Measurements from ENCODE around the gene ANK3. TPM values are rescaled to one million over a fixed set of nuclear protein-coding genes. Genes with fewer than 3 reads are reported as not detected.

The ANK3 gene
- total and polyA plus RNA-seq, 2 experiments from 2014 or later = 26.2 to 49.0 TPM

DNA sequence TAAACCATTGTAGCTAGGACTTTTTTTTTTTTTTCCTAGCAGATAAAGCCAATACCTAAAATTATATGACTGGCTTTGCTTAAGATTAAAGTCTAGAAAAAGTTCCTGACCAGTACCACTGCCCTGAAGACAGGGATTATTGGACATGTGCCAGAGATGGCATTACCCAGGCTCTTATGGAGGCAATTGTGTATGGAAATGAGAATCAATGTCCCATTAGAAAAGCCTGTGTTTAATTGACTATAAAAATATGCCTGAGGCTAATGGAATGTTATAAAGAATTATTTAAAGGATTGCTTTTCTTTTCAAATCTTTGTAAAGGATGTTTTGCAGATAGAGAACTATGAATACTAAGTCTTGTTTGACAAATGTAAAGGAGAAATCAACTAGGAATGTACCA, 196.7 kb downstream of the ANK3 start:
- no peak overlapping the region for H3K4me3 ChIP-seq
- no peak overlapping the region for H3K4me2 ChIP-seq
- no peaks in the 10 kb centered on the region for H3K36me3 ChIP-seq (replicated peaks; ENCODE audit: insufficient read depth, low read depth)
- no peaks in the 10 kb centered on the region for H3K4me1 ChIP-seq (ENCODE audit: insufficient read depth)
- no peak for DNase-seq (ENCODE audit: low spot score)
- H3K79me2 ChIP-seq = no peaks in the 10 kb centered on the region
- H3K9me3 ChIP-seq (ENCODE audit: low read depth) = no peaks in the 10 kb centered on the region
- no peak for TF ChIP-seq CTCF (IDR thresholded peaks at IDR 0.05; ENCODE audit: poor library complexity)
- no peaks in the 10 kb centered on the region for H3K27me3 ChIP-seq
- no peak overlapping the region for H2AFZ ChIP-seq
- H4K20me1 ChIP-seq (ENCODE audit: insufficient read depth, poor library complexity, severe bottlenecking) = no peaks in the 10 kb centered on the region
- H3K27ac ChIP-seq = no peak overlapping the region
- no peaks in the 10 kb centered on the region for H3K9me2 ChIP-seq (replicated peaks; ENCODE audit: insufficient read depth)

DNA sequence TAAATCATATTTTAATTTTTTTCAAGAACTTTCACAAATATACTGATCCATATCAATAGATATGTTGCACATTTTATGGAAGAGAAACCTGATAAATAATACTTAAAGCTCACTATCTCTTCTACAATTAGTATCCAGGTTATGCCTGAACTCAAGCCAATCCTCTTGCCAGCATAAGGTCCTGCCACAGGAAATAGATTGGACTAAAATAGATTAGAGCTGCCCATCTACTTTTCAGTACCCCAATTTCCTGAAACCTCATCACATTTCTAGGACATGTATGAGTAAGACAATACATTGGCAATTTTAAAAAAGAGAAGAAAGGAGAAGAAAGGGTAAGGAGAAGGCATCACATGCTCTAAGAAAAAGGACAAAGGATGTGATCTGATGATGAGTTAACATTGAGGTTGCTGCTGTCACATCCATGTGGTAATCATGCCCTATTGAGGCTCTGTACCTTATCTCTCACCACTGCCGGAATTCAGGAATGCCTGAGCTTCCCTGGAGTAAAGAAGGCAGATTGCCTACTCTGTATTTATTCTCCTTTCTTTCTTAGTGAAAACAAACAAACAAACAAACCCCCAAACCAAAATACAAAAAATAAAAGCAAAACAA, 199.7 kb downstream of the ANK3 start:
- H3K27me3 ChIP-seq = no peaks in the 10 kb centered on the region
- no peaks in the 10 kb centered on the region for H3K9me2 ChIP-seq (replicated peaks; ENCODE audit: insufficient read depth)
- H2AFZ ChIP-seq = no peak overlapping the region
- no peaks in the 10 kb centered on the region for H3K9me3 ChIP-seq (ENCODE audit: low read depth)
- no peaks in the 10 kb centered on the region for H3K4me1 ChIP-seq (ENCODE audit: insufficient read depth)
- no peaks in the 10 kb centered on the region for H3K79me2 ChIP-seq
- no peaks in the 10 kb centered on the region for H4K20me1 ChIP-seq (ENCODE audit: insufficient read depth, poor library complexity, severe bottlenecking)
- no peaks in the 10 kb centered on the region for H3K36me3 ChIP-seq (replicated peaks; ENCODE audit: insufficient read depth, low read depth)
- TF ChIP-seq CTCF (IDR thresholded peaks at IDR 0.05; ENCODE audit: poor library complexity) (no peak), EZH2 (IDR thresholded peaks at IDR 0.05; ENCODE audit: borderline replicate concordance) (no peak), EZH2phosphoT487 (IDR thresholded peaks at IDR 0.05; ENCODE audit: low read depth, severe bottlenecking, unreplicated experiment) (no peak)
- WGBS (ENCODE audit: low lambda C conversion rate, missing lambda C conversion rate) = 63% methylated on average over 1 of the region's 1 CpG
- DNase-seq (ENCODE audit: low spot score) = no peak
- H3K4me3 ChIP-seq = no peak overlapping the region
- H3K4me2 ChIP-seq = no peak overlapping the region
- H3K27ac ChIP-seq = no peak overlapping the region

GRCh38 chr10:60188548-60188947, 201.1 kb downstream of the ANK3 start:
- no peak overlapping the region for H3K4me3 ChIP-seq
- H4K20me1 ChIP-seq (ENCODE audit: insufficient read depth, poor library complexity, severe bottlenecking) = no peaks in the 10 kb centered on the region
- H2AFZ ChIP-seq = no peak overlapping the region
- no peaks in the 10 kb centered on the region for H3K79me2 ChIP-seq
- no peaks in the 10 kb centered on the region for H3K27me3 ChIP-seq
- no peak for DNase-seq (ENCODE audit: low spot score)
- H3K9me2 ChIP-seq (replicated peaks; ENCODE audit: insufficient read depth) = no peaks in the 10 kb centered on the region
- H3K36me3 ChIP-seq (replicated peaks; ENCODE audit: insufficient read depth, low read depth) = no peaks in the 10 kb centered on the region
- H3K4me1 ChIP-seq (ENCODE audit: insufficient read depth) = no peaks in the 10 kb centered on the region
- H3K27ac ChIP-seq = no peak overlapping the region
- 100% methylated on average over 1 of the region's 1 CpG for WGBS (ENCODE audit: low lambda C conversion rate, missing lambda C conversion rate)
- H3K9me3 ChIP-seq (ENCODE audit: low read depth) = no peaks in the 10 kb centered on the region
- no peak overlapping the region for H3K4me2 ChIP-seq
- TF ChIP-seq EZH2 (IDR thresholded peaks at IDR 0.05; ENCODE audit: borderline replicate concordance) = no peak
- no peak for TF ChIP-seq EZH2phosphoT487 (IDR thresholded peaks at IDR 0.05; ENCODE audit: low read depth, severe bottlenecking, unreplicated experiment)
- TF ChIP-seq CTCF (IDR thresholded peaks at IDR 0.05; ENCODE audit: poor library complexity) = no peak

DNA sequence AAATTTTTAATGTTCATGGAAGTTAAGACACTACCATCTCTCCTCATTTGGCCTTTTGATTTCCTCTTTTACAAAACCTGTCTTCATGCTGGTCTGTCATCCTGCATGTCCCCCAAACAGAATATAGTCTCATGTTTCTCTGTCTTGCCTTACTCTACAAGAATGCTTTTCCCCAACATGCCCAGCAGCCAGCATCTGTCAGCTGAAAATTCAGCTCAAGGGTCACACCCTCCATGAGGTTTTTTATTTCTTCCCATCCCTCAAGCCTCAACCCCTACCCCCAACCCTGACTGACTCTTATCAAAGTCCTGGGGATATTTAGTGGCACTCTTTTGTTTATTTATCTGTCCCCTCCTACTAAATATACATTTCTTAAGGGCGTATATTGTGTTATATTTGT, 202.0 kb downstream of the ANK3 start:
- no peaks in the 10 kb centered on the region for H3K27me3 ChIP-seq
- H2AFZ ChIP-seq = no peak overlapping the region
- DNase-seq (ENCODE audit: low spot score) = no peak
- H3K9me3 ChIP-seq (ENCODE audit: low read depth) = no peaks in the 10 kb centered on the region
- no peaks in the 10 kb centered on the region for H3K79me2 ChIP-seq
- H3K4me3 ChIP-seq = no peak overlapping the region
- no peak overlapping the region for H3K4me2 ChIP-seq
- no peaks in the 10 kb centered on the region for H3K4me1 ChIP-seq (ENCODE audit: insufficient read depth)
- TF ChIP-seq CTCF (IDR thresholded peaks at IDR 0.05; ENCODE audit: poor library complexity) (no peak), EZH2 (IDR thresholded peaks at IDR 0.05; ENCODE audit: borderline replicate concordance) (no peak), EZH2phosphoT487 (IDR thresholded peaks at IDR 0.05; ENCODE audit: low read depth, severe bottlenecking, unreplicated experiment) (no peak)
- H3K27ac ChIP-seq = no peak overlapping the region
- H3K9me2 ChIP-seq (replicated peaks; ENCODE audit: insufficient read depth) = no peaks in the 10 kb centered on the region
- 77% methylated on average over 1 of the region's 1 CpG for WGBS (ENCODE audit: low lambda C conversion rate, missing lambda C conversion rate)
- no peaks in the 10 kb centered on the region for H4K20me1 ChIP-seq (ENCODE audit: insufficient read depth, poor library complexity, severe bottlenecking)
- no peaks in the 10 kb centered on the region for H3K36me3 ChIP-seq (replicated peaks; ENCODE audit: insufficient read depth, low read depth)
